HepG2 (cell line): ENCODE measurements around the gene RRAD.

Experiments
- CTCF ChIP-seq: sonication (generic); formaldehyde crosslinking; IDR thresholded peaks from 2 replicates; pipeline ENCODE4 v1.5.0; 2020; ENCODE audit warnings: mild to moderate bottlenecking, missing genetic modification reagents, moderate library complexity
- FIP1L1 ChIP-seq: fragments of 200-400 bp; formaldehyde crosslinking; IDR thresholded peaks from 2 replicates; pipeline ENCODE4 v1.6.1; 2018; ENCODE audit warnings: low read depth, mild to moderate bottlenecking, low read length, moderate library complexity, borderline replicate concordance; ENCODE audit not compliant: insufficient read depth
- FOXK2 ChIP-seq: fragments of 450-650 bp; IDR thresholded peaks from 2 replicates; pipeline ENCODE4 v1.6.1; 2016
- HOXA3 ChIP-seq: sonication (generic); formaldehyde crosslinking; IDR thresholded peaks from 2 replicates; pipeline ENCODE4 v1.5.0; 2020; ENCODE audit warnings: missing genetic modification reagents
- MAX ChIP-seq: IDR thresholded peaks from 2 replicates; pipeline ENCODE4 v1.6.1; 2012; ENCODE audit warnings: inconsistent platforms
- NFKBIZ ChIP-seq: IDR thresholded peaks from 2 replicates; pipeline ENCODE4 v1.6.1; 2018; ENCODE audit warnings: missing genetic modification reagents, missing compliant biosample characterization
- PATZ1 ChIP-seq: sonication (generic); formaldehyde crosslinking; IDR thresholded peaks from 2 replicates; pipeline ENCODE4 v1.4.0; 2020; ENCODE audit warnings: missing genetic modification reagents
- SMARCC2 ChIP-seq: fragments of 450-650 bp; IDR thresholded peaks from 2 replicates; pipeline ENCODE4 v1.6.1; 2017; ENCODE audit warnings: antibody characterized with exemption, mild to moderate bottlenecking
- SMC3 ChIP-seq: IDR thresholded peaks from 2 replicates; pipeline ENCODE4 v1.6.1; 2011; ENCODE audit warnings: low read length, improper control_type of control experiment
- YY1 ChIP-seq: IDR thresholded peaks from 2 replicates; pipeline ENCODE4 v1.6.1; 2011; ENCODE audit warnings: low read length, low read depth, moderate library complexity, mild to moderate bottlenecking; ENCODE audit not compliant: insufficient read depth, insufficient replicate concordance

GRCh38 chr16:66936462-66936861, 11.1 kb upstream of the RRAD start:
- TF ChIP-seq NFKBIZ (CRISPR knock-in tag) (no peak), FOXK2 (no peak), PATZ1 (CRISPR knock-in tag) (no peak), CTCF (no peak), FIP1L1 (no peak), SMC3 (no peak), SMARCC2 (no peak), YY1 (no peak), MAX (no peak), HOXA3 (CRISPR knock-in tag) (0 out of 2 replicates have a peak, but pooled peaks have one; percentile 20)
